ENCODE results near the gene ARMC3.

DNA sequence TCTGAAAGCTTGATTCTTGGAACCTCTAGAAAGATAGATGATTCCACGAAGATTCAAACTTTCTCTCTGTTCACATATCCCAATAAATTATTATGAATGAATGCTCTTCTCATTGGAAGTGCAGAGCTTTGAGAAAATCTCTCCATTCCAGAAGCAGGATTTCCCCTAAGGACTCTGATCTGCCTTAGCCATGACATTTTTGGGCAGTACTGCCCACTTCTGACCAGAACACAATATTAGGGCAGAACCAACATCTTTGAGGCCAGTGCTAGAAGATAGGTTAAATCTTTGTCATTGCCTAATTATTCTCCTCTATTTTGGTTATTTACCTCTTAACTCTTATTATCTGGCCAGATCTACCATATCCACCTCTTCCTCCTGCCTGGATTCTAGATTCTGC, 49.9 kb downstream of the ARMC3 start:
- TF ChIP-seq REST (IDR thresholded peaks at IDR 0.05; ENCODE audit: insufficient replicate concordance, low read depth) (no peak), POLR2AphosphoS5 (IDR thresholded peaks at IDR 0.05; ENCODE audit: low read depth) (no peak), GABPA (IDR thresholded peaks at IDR 0.05; ENCODE audit: low read depth) (no peak)
- TF ChIP-seq, protein P1, sequence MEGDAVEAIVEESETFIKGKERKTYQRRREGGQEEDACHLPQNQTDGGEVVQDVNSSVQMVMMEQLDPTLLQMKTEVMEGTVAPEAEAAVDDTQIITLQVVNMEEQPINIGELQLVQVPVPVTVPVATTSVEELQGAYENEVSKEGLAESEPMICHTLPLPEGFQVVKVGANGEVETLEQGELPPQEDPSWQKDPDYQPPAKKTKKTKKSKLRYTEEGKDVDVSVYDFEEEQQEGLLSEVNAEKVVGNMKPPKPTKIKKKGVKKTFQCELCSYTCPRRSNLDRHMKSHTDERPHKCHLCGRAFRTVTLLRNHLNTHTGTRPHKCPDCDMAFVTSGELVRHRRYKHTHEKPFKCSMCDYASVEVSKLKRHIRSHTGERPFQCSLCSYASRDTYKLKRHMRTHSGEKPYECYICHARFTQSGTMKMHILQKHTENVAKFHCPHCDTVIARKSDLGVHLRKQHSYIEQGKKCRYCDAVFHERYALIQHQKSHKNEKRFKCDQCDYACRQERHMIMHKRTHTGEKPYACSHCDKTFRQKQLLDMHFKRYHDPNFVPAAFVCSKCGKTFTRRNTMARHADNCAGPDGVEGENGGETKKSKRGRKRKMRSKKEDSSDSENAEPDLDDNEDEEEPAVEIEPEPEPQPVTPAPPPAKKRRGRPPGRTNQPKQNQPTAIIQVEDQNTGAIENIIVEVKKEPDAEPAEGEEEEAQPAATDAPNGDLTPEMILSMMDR (IDR thresholded peaks at IDR 0.05; ENCODE audit: insufficient read depth, low read length): no peak

All from HL-60 (cell line).